Measurements from ENCODE around the gene LDB1.

GRCh38 chr10:102140218-102140617 is 20.1 kb upstream of the LDB1 start:
- TF ChIP-seq REST (IDR thresholded peaks at IDR 0.05; ENCODE audit: low read depth), result no peak
- TF ChIP-seq RAD21 (IDR thresholded peaks at IDR 0.05; ENCODE audit: low read depth), result no peak
- TF ChIP-seq, protein P1, sequence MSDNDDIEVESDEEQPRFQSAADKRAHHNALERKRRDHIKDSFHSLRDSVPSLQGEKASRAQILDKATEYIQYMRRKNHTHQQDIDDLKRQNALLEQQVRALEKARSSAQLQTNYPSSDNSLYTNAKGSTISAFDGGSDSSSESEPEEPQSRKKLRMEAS (IDR thresholded peaks at IDR 0.05), result no peak

Data from Ishikawa (cell line).